Osteoblast (primary cell): ENCODE measurements around the gene CTRL. TPM values are rescaled to one million over a fixed set of nuclear protein-coding genes. Genes with fewer than 3 reads are reported as not detected.

Experiments
- DNase-seq: peaks from one replicate; pipeline ENCODE4 v3.0.0; 2011; ENCODE audit warnings: low spot score, mixed read lengths; ENCODE audit not compliant: insufficient read length; ENCODE audit errors: missing footprints
- H2AFZ ChIP-seq: 2 replicates; pipeline ENCODE4 v1.6.0; 2011; ENCODE audit warnings: mild to moderate bottlenecking, low read length
- H3K27ac ChIP-seq: 2 replicates; pipeline ENCODE4 v1.5.1; 2011; ENCODE audit warnings: mild to moderate bottlenecking, low read depth, low read length, moderate library complexity
- H3K27me3 ChIP-seq: 2 replicates; pipeline ENCODE4 v1.6.0; 2012; ENCODE audit warnings: mild to moderate bottlenecking, control low read depth, inconsistent platforms, low read length, moderate library complexity; ENCODE audit not compliant: insufficient read depth
- H3K36me3 ChIP-seq: 2 replicates; pipeline ENCODE4 v1.5.1; 2011; ENCODE audit warnings: mild to moderate bottlenecking, low read length, control low read depth, moderate library complexity; ENCODE audit not compliant: insufficient read depth
- H3K4me1 ChIP-seq: 2 replicates; pipeline ENCODE4 v1.5.1; 2011; ENCODE audit warnings: mild to moderate bottlenecking, low read length, control low read depth, moderate library complexity; ENCODE audit not compliant: insufficient read depth
- H3K4me2 ChIP-seq: 2 replicates; pipeline ENCODE4 v1.6.0; 2011; ENCODE audit warnings: mild to moderate bottlenecking, low read length; ENCODE audit not compliant: insufficient read depth
- H3K4me3 ChIP-seq: fragments of 200-600 bp; sonication (generic); 3 replicates; pipeline ENCODE4 v1.5.1; 2012; ENCODE audit warnings: mild to moderate bottlenecking, low read length, inconsistent platforms; ENCODE audit not compliant: insufficient read depth
- H3K79me2 ChIP-seq: 2 replicates; pipeline ENCODE4 v1.6.0; 2012; ENCODE audit warnings: mild to moderate bottlenecking, low read length, control low read depth, inconsistent platforms; ENCODE audit not compliant: insufficient read depth
- H3K9me3 ChIP-seq: 2 replicates; pipeline ENCODE4 v1.5.1; 2011; ENCODE audit warnings: low read depth, low read length, control low read depth
- H4K20me1 ChIP-seq: 2 replicates; pipeline ENCODE4 v1.6.0; 2012; ENCODE audit warnings: mild to moderate bottlenecking, low read length, control low read depth; ENCODE audit not compliant: insufficient read depth
- total RNA-seq: library from RNA; depleted of rRNA; stranded (reverse); fragments of >200 nt; gene quantifications from 2 replicates; pipeline ENCODE4 v1.2.3, GENCODE V29; 2012
- TF ChIP-seq, protein P1 (sequence below): IDR thresholded peaks from 2 replicates; pipeline ENCODE4 v1.5.1; 2011; ENCODE audit warnings: mild to moderate bottlenecking, low read depth, low read length, moderate library complexity; ENCODE audit errors: extremely low read depth

Gene CTRL
- total RNA-seq, 1 donor = 0.36 TPM

DNA sequence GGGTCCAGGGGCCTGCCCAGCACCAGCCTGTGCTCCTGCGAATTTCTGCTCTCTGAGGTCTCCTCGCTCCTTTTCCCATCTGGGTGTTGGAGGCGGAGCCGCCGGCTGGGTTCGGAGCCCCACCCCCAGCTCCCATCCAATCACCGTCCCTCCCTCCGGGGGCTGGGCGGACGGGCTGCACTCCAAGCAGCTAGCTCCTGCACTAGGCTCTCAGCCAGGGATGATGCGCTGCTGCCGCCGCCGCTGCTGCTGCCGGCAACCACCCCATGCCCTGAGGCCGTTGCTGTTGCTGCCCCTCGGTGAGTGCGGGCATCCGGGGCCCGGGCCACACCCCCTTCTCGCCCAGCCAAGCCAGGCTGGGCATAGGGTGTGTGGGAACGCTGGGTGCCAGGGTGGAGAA lies 47.0 kb downstream of the CTRL start, which contains the start of gene NRN1L:
NRN1L (plus strand) TSS at position 202 of the 400 bp plus-strand sequence; CDS start at position 221, 19 bp downstream.
- H3K27me3 ChIP-seq = no peaks in the 10 kb centered on the region
- no peaks in the 10 kb centered on the region for H3K79me2 ChIP-seq
- peak within 1 kb of the TSS; percentile 28 for H3K27ac ChIP-seq
- peak; percentile 99 for DNase-seq
- no peak within 1 kb of the TSS for H3K4me3 ChIP-seq
- peaks cover 28% of the 10 kb centered on the region for H4K20me1 ChIP-seq
- peaks cover 45% of the 10 kb centered on the region for H3K36me3 ChIP-seq
- H3K4me1 ChIP-seq = peaks cover 8% of the 10 kb centered on the region
- H3K4me2 ChIP-seq = peak within 1 kb of the TSS; percentile 36
- TF ChIP-seq, protein P1, sequence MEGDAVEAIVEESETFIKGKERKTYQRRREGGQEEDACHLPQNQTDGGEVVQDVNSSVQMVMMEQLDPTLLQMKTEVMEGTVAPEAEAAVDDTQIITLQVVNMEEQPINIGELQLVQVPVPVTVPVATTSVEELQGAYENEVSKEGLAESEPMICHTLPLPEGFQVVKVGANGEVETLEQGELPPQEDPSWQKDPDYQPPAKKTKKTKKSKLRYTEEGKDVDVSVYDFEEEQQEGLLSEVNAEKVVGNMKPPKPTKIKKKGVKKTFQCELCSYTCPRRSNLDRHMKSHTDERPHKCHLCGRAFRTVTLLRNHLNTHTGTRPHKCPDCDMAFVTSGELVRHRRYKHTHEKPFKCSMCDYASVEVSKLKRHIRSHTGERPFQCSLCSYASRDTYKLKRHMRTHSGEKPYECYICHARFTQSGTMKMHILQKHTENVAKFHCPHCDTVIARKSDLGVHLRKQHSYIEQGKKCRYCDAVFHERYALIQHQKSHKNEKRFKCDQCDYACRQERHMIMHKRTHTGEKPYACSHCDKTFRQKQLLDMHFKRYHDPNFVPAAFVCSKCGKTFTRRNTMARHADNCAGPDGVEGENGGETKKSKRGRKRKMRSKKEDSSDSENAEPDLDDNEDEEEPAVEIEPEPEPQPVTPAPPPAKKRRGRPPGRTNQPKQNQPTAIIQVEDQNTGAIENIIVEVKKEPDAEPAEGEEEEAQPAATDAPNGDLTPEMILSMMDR = no peak
- H3K9me3 ChIP-seq = no peaks in the 10 kb centered on the region
- H2AFZ ChIP-seq = no peak within 1 kb of the TSS

DNA sequence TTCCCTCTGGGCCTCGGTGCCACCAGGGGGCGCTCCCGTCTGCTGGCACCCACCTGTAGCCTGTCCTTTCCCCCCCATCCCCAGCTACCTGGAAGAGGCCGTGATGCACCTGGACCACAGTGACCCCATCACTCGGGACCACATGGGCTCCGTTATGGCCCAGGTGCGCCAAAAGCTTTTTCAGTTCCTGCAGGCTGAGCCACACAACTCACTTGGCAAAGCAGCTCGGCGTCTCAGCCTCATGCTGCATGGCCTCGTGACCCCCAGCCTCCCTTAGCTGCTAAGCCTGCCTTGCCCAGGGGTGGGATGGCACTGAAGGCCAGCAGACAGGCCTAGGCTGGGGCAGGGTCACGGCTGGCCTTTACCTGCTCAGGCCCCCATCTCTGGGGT lies 47.8 kb downstream of the CTRL start:
- Histone ChIP-seq H4K20me1 (peaks cover 30% of the 10 kb centered on the region), H3K9me3 (no peaks in the 10 kb centered on the region), H3K79me2 (no peaks in the 10 kb centered on the region), H3K4me1 (peaks cover 8% of the 10 kb centered on the region), H3K4me2 (no peak overlapping the region), H3K36me3 (peaks cover 54% of the 10 kb centered on the region), H3K4me3 (no peak overlapping the region), H2AFZ (no peak overlapping the region), H3K27ac (no peak overlapping the region), H3K27me3 (no peaks in the 10 kb centered on the region)
- TF ChIP-seq, protein P1 = peak; percentile 84
- peak; percentile 99 for DNase-seq

DNA sequence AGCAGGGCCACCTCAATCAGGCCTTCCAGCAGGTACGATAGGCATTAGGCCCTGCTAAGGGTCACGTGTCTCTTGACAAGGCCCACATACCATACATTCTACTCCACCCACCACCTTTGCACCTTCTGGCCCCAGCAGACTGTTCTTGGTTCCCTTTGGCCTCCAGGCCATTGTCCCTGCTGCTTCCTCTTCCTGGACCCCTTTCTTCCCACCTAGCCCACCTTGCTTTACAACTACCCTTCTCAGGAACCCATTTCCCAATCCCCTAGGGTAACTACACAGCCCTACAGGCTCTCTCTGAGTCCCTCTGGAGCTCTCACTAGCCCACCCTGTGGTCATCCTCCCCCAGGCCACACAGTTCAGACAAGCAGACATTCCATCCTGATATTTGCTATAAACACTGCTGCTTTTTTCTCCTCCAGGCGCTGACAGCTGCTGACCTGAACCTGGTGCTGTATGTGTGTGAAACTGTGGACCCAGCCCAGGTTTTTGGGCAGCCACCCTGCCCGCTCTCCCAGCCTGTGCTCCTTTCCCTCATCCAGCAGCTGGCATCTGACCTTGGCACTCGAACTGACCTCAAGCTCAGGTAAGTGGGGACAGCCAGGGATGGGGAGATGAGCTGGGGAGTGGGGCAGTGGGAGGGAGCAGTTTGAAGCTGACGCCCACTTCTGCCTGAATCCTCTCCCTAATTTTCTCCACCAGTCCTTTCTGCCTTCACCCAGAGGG lies 48.4 kb downstream of the CTRL start:
- no peak overlapping the region for H3K4me3 ChIP-seq
- H2AFZ ChIP-seq = no peak overlapping the region
- H3K4me1 ChIP-seq = peaks cover 8% of the 10 kb centered on the region
- H3K27me3 ChIP-seq = no peaks in the 10 kb centered on the region
- H3K9me3 ChIP-seq = no peaks in the 10 kb centered on the region
- H3K79me2 ChIP-seq = no peaks in the 10 kb centered on the region
- no peak overlapping the region for H3K4me2 ChIP-seq
- H3K27ac ChIP-seq = no peak overlapping the region
- TF ChIP-seq, protein P1 = no peak
- peaks cover 30% of the 10 kb centered on the region for H4K20me1 ChIP-seq
- H3K36me3 ChIP-seq = peaks cover 59% of the 10 kb centered on the region
- peak; percentile 42 for DNase-seq

DNA sequence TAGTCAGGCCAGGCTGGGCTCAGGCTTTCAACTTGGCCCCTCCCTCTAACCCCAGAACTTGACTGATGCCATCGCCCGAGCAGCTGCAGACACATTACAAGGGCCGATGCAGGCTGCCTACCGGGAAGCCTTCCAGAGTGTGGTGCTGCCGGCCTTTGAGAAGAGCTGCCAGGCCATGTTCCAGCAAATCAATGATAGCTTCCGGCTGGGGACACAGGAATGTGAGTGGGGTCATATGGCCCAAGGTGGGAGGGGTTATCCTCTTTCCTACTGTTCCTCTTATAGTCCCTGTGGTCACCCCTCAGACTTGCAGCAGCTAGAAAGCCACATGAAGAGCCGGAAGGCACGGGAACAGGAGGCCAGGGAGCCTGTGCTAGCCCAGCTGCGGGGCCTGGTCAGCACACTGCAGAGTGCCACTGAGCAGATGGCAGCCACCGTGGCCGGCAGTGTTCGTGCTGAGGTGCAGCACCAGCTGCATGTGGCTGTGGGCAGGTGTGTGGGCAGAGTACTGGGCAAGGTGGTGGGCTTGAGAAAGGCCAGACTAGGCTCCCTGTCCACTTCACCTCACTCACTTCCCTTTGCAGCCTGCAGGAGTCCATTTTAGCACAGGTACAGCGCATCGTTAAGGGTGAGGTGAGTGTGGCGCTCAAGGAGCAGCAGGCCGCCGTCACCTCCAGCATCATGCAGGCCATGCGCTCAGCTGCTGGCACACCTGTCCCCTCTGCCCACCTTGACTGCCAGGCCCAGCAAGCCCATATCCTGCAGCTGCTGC lies 49.1 kb downstream of the CTRL start:
- H3K36me3 ChIP-seq = peaks cover 67% of the 10 kb centered on the region
- no peak overlapping the region for H3K4me3 ChIP-seq
- peaks cover 8% of the 10 kb centered on the region for H3K4me1 ChIP-seq
- H4K20me1 ChIP-seq = peaks cover 30% of the 10 kb centered on the region
- peaks cover 5% of the 10 kb centered on the region for H3K79me2 ChIP-seq
- H3K9me3 ChIP-seq = no peaks in the 10 kb centered on the region
- TF ChIP-seq, protein P1 = no peak
- no peaks in the 10 kb centered on the region for H3K27me3 ChIP-seq
- H2AFZ ChIP-seq = no peak overlapping the region
- no peak overlapping the region for H3K27ac ChIP-seq
- DNase-seq = peak; percentile 72
- H3K4me2 ChIP-seq = no peak overlapping the region
